ENCODE measurements around the gene GXYLT1.

- no peak for TF ChIP-seq CTCF (IDR thresholded peaks at IDR 0.05)
- no peak for TF ChIP-seq EP300 (IDR thresholded peaks at IDR 0.05)
These were observed 85.5 kb downstream of the GXYLT1 start for GRCh38 chr12:42059127-42059526.

All from tibial nerve (tissue), 4 donors.